ENCODE measurements around the gene ROMO1.

The ROMO1 gene

GRCh38 chr20:35698298-35699126 is 693 bp upstream of the ROMO1 start (continued):
- TF ChIP-seq ZNF692 (tag by site-specific recombination; IDR thresholded peaks at IDR 0.05) (peak; percentile 48; the same call in 1 of the 2 replicates), ZBTB7A (tag by site-specific recombination; IDR thresholded peaks at IDR 0.05; ENCODE audit: low read depth) (peak; percentile 15; the same call in 1 of the 2 replicates), KLF9 (tag by site-specific recombination; IDR thresholded peaks at IDR 0.05; ENCODE audit: low read depth) (peak; percentile 11; the same call in 1 of the 2 replicates), REST (tag by site-specific recombination; IDR thresholded peaks at IDR 0.05) (peak; percentile 11; the same call in 1 of the 2 replicates), ZNF174 (tag by site-specific recombination; IDR thresholded peaks at IDR 0.05) (no peak), ZNF184 (tag by site-specific recombination; IDR thresholded peaks at IDR 0.05) (no peak), ZNF239 (tag by site-specific recombination; IDR thresholded peaks at IDR 0.05) (no peak), ZNF335 (tag by site-specific recombination; conservative IDR thresholded peaks at IDR 0.05) (peak; percentile 92), ZNF10 (tag by site-specific recombination; IDR thresholded peaks at IDR 0.05) (no peak), MEIS1 (CRISPR knock-in tag; IDR thresholded peaks at IDR 0.05; ENCODE audit: borderline replicate concordance) (no peak), ZNF37A (tag by site-specific recombination; IDR thresholded peaks at IDR 0.05) (no peak), ZNF341 (tag by site-specific recombination; IDR thresholded peaks at IDR 0.05; ENCODE audit: low read depth) (no peak), ZNF600 (tag by site-specific recombination; IDR thresholded peaks at IDR 0.05) (peak; percentile 89), PRDM1 (tag by site-specific recombination; IDR thresholded peaks at IDR 0.05) (peak; percentile 27; the same call in 1 of the 2 replicates), ZNF354C (tag by site-specific recombination; IDR thresholded peaks at IDR 0.05; ENCODE audit: borderline replicate concordance, low read depth) (no peak)
- TF ChIP-seq, protein P1, sequence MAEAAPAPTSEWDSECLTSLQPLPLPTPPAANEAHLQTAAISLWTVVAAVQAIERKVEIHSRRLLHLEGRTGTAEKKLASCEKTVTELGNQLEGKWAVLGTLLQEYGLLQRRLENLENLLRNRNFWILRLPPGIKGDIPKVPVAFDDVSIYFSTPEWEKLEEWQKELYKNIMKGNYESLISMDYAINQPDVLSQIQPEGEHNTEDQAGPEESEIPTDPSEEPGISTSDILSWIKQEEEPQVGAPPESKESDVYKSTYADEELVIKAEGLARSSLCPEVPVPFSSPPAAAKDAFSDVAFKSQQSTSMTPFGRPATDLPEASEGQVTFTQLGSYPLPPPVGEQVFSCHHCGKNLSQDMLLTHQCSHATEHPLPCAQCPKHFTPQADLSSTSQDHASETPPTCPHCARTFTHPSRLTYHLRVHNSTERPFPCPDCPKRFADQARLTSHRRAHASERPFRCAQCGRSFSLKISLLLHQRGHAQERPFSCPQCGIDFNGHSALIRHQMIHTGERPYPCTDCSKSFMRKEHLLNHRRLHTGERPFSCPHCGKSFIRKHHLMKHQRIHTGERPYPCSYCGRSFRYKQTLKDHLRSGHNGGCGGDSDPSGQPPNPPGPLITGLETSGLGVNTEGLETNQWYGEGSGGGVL (tag by site-specific recombination; IDR thresholded peaks at IDR 0.05) = peak; percentile 75

DNA sequence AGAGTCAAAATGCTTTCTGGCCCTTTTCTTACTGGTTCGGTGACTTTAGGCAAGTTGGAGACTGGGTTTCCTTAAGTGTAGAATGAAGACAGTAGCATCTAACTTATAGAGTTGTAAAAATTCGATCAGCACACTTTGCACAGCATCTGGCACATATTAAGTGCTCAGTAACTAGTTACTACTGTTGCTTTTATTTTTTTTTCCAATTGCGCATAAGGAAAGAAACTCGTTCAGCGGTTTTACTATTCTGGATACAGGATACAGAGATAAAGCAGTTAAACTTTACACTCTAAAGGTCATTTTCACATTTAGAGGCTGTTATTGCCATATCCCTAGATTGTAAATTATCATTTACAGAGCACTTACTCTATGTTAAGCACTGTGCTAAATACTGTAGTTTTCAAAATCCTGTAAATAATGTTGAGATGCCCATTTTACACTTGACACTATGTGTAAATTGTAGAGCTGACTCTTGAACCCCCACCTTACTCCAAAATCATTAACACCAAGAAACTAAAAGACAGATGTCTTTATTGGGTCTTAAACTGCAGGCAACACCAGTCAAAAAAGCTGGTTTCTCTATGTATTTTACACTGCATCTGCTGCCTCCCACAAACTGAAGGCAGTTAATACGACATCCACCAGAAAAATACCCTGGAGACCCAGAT is 886 bp downstream of the ROMO1 start:
- peaks cover 11 to 60% of the 10 kb centered on the region in 2 experiments for H3K36me3 ChIP-seq (ENCODE audit: control insufficient read depth in 2 of 2, insufficient read depth in 1 of 2, low read length in 2 of 2)
- CTCF ChIA-PET = interaction anchor here (0.6 kb wide), 1 partner anchor 11 kb away, joined by 3 read pairs; no protein-coding TSS in a partner anchor

More for the DNA sequence above, 886 bp downstream of the ROMO1 start:
- Histone ChIP-seq H3K27ac (ENCODE audit: extremely low read depth, low read depth, low read length) (peak overlapping the region; percentile 90), H3K4me3 (ENCODE audit: low read depth, low read length) (peak overlapping the region; percentile 75), H3K9me3 (ENCODE audit: control insufficient read depth, insufficient read depth, low read depth, low read length) (no peaks in the 10 kb centered on the region), H3K4me1 (ENCODE audit: control insufficient read depth, insufficient read depth, low read length) (0 out of 2 replicates have a peak, but pooled peaks cover 4% of the 10 kb centered on the region)
- POLR2A ChIA-PET = interaction anchor here (1.3 to 6.2 kb wide), 2 partner anchors 8 to 42 kb away, joined by 5 to 27 read pairs; partner anchors contain the start of gene RBM39
- 0 out of 2 replicates have a peak, but pooled peaks have one; percentile 20 for TF ChIP-seq ZBTB20 (tag by site-specific recombination; IDR thresholded peaks at IDR 0.05)
- TF ChIP-seq OSR2 (tag by site-specific recombination; IDR thresholded peaks at IDR 0.05) = peak; percentile 45; the same call in 1 of the 2 replicates
- TF ChIP-seq ZSCAN23 (tag by site-specific recombination; IDR thresholded peaks at IDR 0.05) = no peak
- TF ChIP-seq ZSCAN30 (tag by site-specific recombination; IDR thresholded peaks at IDR 0.05) = peak; percentile 10; the same call in 1 of the 2 replicates
- no peak for TF ChIP-seq ZNF701 (tag by site-specific recombination; IDR thresholded peaks at IDR 0.05)
- TF ChIP-seq ZNF639 (tag by site-specific recombination; IDR thresholded peaks at IDR 0.05) = no peak
- peak; percentile 85 for TF ChIP-seq ZNF664 (tag by site-specific recombination; IDR thresholded peaks at IDR 0.05)
